H1 (cell line): ENCODE data around the gene HOXB5. TPM values are rescaled to one million over a fixed set of nuclear protein-coding genes. Genes with fewer than 3 reads are reported as not detected.

Experiments used
- CTCF ChIA-PET: fragments of 300-600 bp; sonication (Branson Sonifier 250); formaldehyde crosslinking; loops from one replicate; lab custom pipeline; 2021; ENCODE audit not compliant: partially characterized antibody; lab: Charles Lee
- POLR2A ChIA-PET: fragments of 300-600 bp; sonication (Branson Sonifier 250); formaldehyde crosslinking; loops from one replicate; lab custom pipeline; 2021; ENCODE audit warnings: inconsistent platforms; ENCODE audit not compliant: partially characterized antibody; lab: Charles Lee
- DNase-seq, 2 experiments: peaks; one replicate each; pipeline versions ENCODE4 v3.0.0 to v3.0.0-alpha.2; 2010 to 2022; ENCODE audit warnings: low spot score in 2 of 2, low read depth in 1 of 2, mixed read lengths in 1 of 2
- FAIRE-seq: peaks from 2 replicates; lab custom pipeline; 2011; peaks lifted over from hg19 to GRCh38; lab: Jason Lieb, UNC
- H2AFZ ChIP-seq: 2 replicates; pipeline ENCODE4 v1.8.1; 2012; ENCODE audit warnings: low read length, inconsistent platforms
- H2AK5ac ChIP-seq: 2 replicates; pipeline ENCODE4 v1.6.1; 2013; ENCODE audit warnings: low read depth, low read length
- H2BK120ac ChIP-seq: replicated peaks from 2 replicates; pipeline ENCODE3; 2013; ENCODE audit warnings: low read depth, low read length, inconsistent platforms
- H2BK12ac ChIP-seq: 2 replicates; pipeline ENCODE4 v1.6.1; 2013; ENCODE audit warnings: low read depth, low read length
- H2BK15ac ChIP-seq: 2 replicates; pipeline ENCODE4 v1.6.1; 2013; ENCODE audit warnings: low read length
- H2BK20ac ChIP-seq: 2 replicates; pipeline ENCODE4 v1.6.1; 2013; ENCODE audit warnings: low read length
- H2BK5ac ChIP-seq: 2 replicates; pipeline ENCODE4 v1.6.1; 2013; ENCODE audit warnings: low read depth, low read length
- H3K14ac ChIP-seq: 2 replicates; pipeline ENCODE4 v1.6.1; 2013; ENCODE audit warnings: inconsistent platforms; ENCODE audit not compliant: insufficient read length
- H3K18ac ChIP-seq: 2 replicates; pipeline ENCODE4 v1.6.1; 2013; ENCODE audit warnings: low read length; ENCODE audit errors: extremely low read depth
- H3K23ac ChIP-seq: 2 replicates; pipeline ENCODE4 v1.6.1; 2013; ENCODE audit warnings: inconsistent platforms; ENCODE audit not compliant: insufficient read length
- H3K23me2 ChIP-seq: 2 replicates; pipeline ENCODE4 v1.6.1; 2013; ENCODE audit warnings: low read depth, low read length
- H3K27ac ChIP-seq: 2 replicates; pipeline ENCODE4 v1.6.1; 2011; ENCODE audit warnings: low read depth, low read length, inconsistent platforms
- H3K27me3 ChIP-seq, 4 experiments: replicated peaks in 1 of 4; 1 replicate in 1 of 4; 2 replicates in 3 of 4; pipeline versions ENCODE4 v1.6.1 to v1.8.1; 2011 to 2013; ENCODE audit warnings: low read length in 3 of 4, mild to moderate bottlenecking in 3 of 4, inconsistent platforms in 2 of 4, mixed read lengths in 2 of 4, moderate library complexity in 1 of 4; ENCODE audit not compliant: control insufficient read depth in 3 of 4, insufficient read depth in 3 of 4; ENCODE audit errors: extremely low read depth in 1 of 4
- H3K36me3 ChIP-seq, 4 experiments: 2 replicates each; pipeline versions ENCODE4 v1.6.1 to v1.8.1; 2011 to 2013; ENCODE audit warnings: mild to moderate bottlenecking in 4 of 4, low read length in 3 of 4, moderate library complexity in 2 of 4, control low read depth in 1 of 4, inconsistent platforms in 1 of 4; ENCODE audit not compliant: insufficient read depth in 4 of 4, control insufficient read depth in 2 of 4
- H3K4ac ChIP-seq: replicated peaks from 2 replicates; pipeline ENCODE3; 2013; ENCODE audit warnings: low read length, low read depth, mixed read lengths, inconsistent platforms; ENCODE audit not compliant: insufficient read length
- H3K4me1 ChIP-seq, 4 experiments: replicated peaks in 1 of 4; 1 replicate in 1 of 4; 2 replicates in 3 of 4; pipeline versions ENCODE4 v1.6.1 to v1.8.1; 2011 to 2013; ENCODE audit warnings: low read length in 3 of 4, inconsistent platforms in 2 of 4, mixed read lengths in 1 of 4; ENCODE audit not compliant: insufficient read depth in 4 of 4, control insufficient read depth in 3 of 4
- H3K4me2 ChIP-seq, 2 experiments: 2 replicates each; pipeline versions ENCODE4 v1.6.1 to v1.8.1; 2011 to 2013; ENCODE audit warnings: low read depth in 2 of 2, low read length in 2 of 2, control low read depth in 1 of 2, inconsistent platforms in 1 of 2, mild to moderate bottlenecking in 1 of 2; ENCODE audit not compliant: insufficient read depth in 1 of 2
- H3K4me3 ChIP-seq, 4 experiments: fragments of 200-600, 300-600 bp in 1 of 4; sonication (generic), shearing (Covaris generic), sonication (Bioruptor Twin) in 1 of 4; 2 replicates each; pipeline versions ENCODE4 v1.5.1 to v1.8.1; 2011 to 2016; ENCODE audit warnings: low read length in 4 of 4, low read depth in 3 of 4, control low read depth in 2 of 4, inconsistent platforms in 2 of 4, mild to moderate bottlenecking in 2 of 4, mixed read lengths in 1 of 4, moderate library complexity in 1 of 4; ENCODE audit not compliant: insufficient read depth in 2 of 4; ENCODE audit errors: extremely low read depth in 1 of 4
- H3K56ac ChIP-seq: replicated peaks from 2 replicates; pipeline ENCODE3; 2013; ENCODE audit warnings: low read depth, mild to moderate bottlenecking, mixed read lengths, low read length, inconsistent platforms; ENCODE audit not compliant: insufficient read length
- H3K79me1 ChIP-seq: 2 replicates; pipeline ENCODE4 v1.6.1; 2013; ENCODE audit warnings: low read depth, low read length, control low read depth
- H3K79me2 ChIP-seq, 2 experiments: 2 replicates each; pipeline versions ENCODE4 v1.6.1 to v1.8.1; 2012 to 2013; ENCODE audit warnings: low read length in 2 of 2, mild to moderate bottlenecking in 2 of 2, inconsistent platforms in 1 of 2; ENCODE audit not compliant: insufficient read depth in 2 of 2, control insufficient read depth in 1 of 2
- H3K9ac ChIP-seq, 4 experiments: replicated peaks in 1 of 4; 1 replicate in 1 of 4; 2 replicates in 3 of 4; pipeline versions ENCODE4 v1.6.1 to v1.8.1; 2011 to 2013; ENCODE audit warnings: low read depth in 3 of 4, low read length in 3 of 4, control low read depth in 2 of 4, mild to moderate bottlenecking in 2 of 4, moderate library complexity in 2 of 4, inconsistent platforms in 1 of 4; ENCODE audit errors: extremely low read depth in 1 of 4
- H3K9me3 ChIP-seq, 2 experiments: 2 replicates each; pipeline versions ENCODE4 v1.6.1 to v1.8.1; 2012 to 2013; ENCODE audit warnings: mild to moderate bottlenecking in 2 of 2, moderate library complexity in 2 of 2, control low read depth in 1 of 2, inconsistent platforms in 1 of 2, low read depth in 1 of 2, low read length in 1 of 2, mixed read lengths in 1 of 2; ENCODE audit not compliant: insufficient read depth in 2 of 2
- H4K20me1 ChIP-seq, 2 experiments: replicated peaks in 1 of 2; 2 replicates each; pipeline versions ENCODE3 to v1.8.1; 2011 to 2013; ENCODE audit warnings: inconsistent platforms in 2 of 2, low read length in 2 of 2, mild to moderate bottlenecking in 1 of 2; ENCODE audit not compliant: insufficient read depth in 2 of 2, control insufficient read depth in 1 of 2
- H4K5ac ChIP-seq: 2 replicates; pipeline ENCODE4 v1.6.1; 2013; ENCODE audit warnings: low read length, low read depth, mixed read lengths, inconsistent platforms; ENCODE audit not compliant: insufficient read length
- H4K8ac ChIP-seq: 2 replicates; pipeline ENCODE4 v1.8.0; 2013; ENCODE audit warnings: mild to moderate bottlenecking, moderate library complexity, low read length, inconsistent platforms; ENCODE audit not compliant: insufficient read depth; ENCODE audit errors: extremely low read depth
- H4K91ac ChIP-seq: replicated peaks from 2 replicates; pipeline ENCODE3; 2013; ENCODE audit warnings: low read length, mixed read lengths, inconsistent platforms; ENCODE audit not compliant: insufficient read length
- ASH2L ChIP-seq: fragments of 200-600, 300-600 bp; sonication (generic); IDR thresholded peaks from one replicate; pipeline ENCODE4 v1.7.1; 2017; ENCODE audit warnings: low read length
- CBX8 ChIP-seq: fragments of 300-800, 300-1000 bp; sonication (generic); IDR thresholded peaks from 2 replicates; pipeline ENCODE4 v1.7.1; 2016; ENCODE audit warnings: low read depth, low read length, borderline replicate concordance
- CHD1 ChIP-seq: IDR thresholded peaks from 2 replicates; pipeline ENCODE4 v1.6.1; 2012; ENCODE audit warnings: low read depth, low read length, improper control_type of control experiment
- CTBP2 ChIP-seq: IDR thresholded peaks from 2 replicates; pipeline ENCODE4 v1.7.0; 2011; ENCODE audit warnings: borderline replicate concordance, mild to moderate bottlenecking, moderate library complexity, mixed read lengths, low read length; ENCODE audit not compliant: insufficient read depth, insufficient read length
- EGR1 ChIP-seq: IDR thresholded peaks from 2 replicates; pipeline ENCODE4 v1.6.1; 2011; ENCODE audit warnings: low read depth, low read length, borderline replicate concordance
- MAFK ChIP-seq: IDR thresholded peaks from 2 replicates; pipeline ENCODE4 v1.6.1; 2012; ENCODE audit warnings: low read depth, mild to moderate bottlenecking, improper control_type of control experiment, low read length
- MAX ChIP-seq: IDR thresholded peaks from 2 replicates; pipeline ENCODE4 v1.6.1; 2012; ENCODE audit warnings: inconsistent platforms
- POU5F1 ChIP-seq: IDR thresholded peaks from 2 replicates; pipeline ENCODE4 v1.6.1; 2011; ENCODE audit warnings: low read depth, mild to moderate bottlenecking, low read length, moderate library complexity
- RNF2 ChIP-seq: fragments of 200-900, 300-1000 bp; sonication (generic); IDR thresholded peaks from 2 replicates; pipeline ENCODE4 v1.7.1; 2016; ENCODE audit warnings: borderline replicate concordance, low read depth, mild to moderate bottlenecking, antibody characterized with exemption, low read length; ENCODE audit not compliant: poor library complexity, severe bottlenecking; ENCODE audit errors: missing control alignments
- SIRT6 ChIP-seq: IDR thresholded peaks from one replicate; pipeline ENCODE4 v1.7.1; 2012; ENCODE audit warnings: low read length, inconsistent platforms
- SIX5 ChIP-seq: IDR thresholded peaks from 2 replicates; pipeline ENCODE4 v1.6.1; 2011; ENCODE audit warnings: mild to moderate bottlenecking, low read depth, low read length
- SP1 ChIP-seq: IDR thresholded peaks from 2 replicates; pipeline ENCODE4 v1.6.1; 2011; ENCODE audit warnings: low read depth, low read length
- WGBS, 2 experiments: shearing (Covaris generic) in 1 of 2; methylation state at CpG; one replicate each; pipeline versions ENCODE4 v1.1.6 to v1.1.7; 2013 to 2015; ENCODE audit warnings: low lambda C conversion rate in 2 of 2, mixed read lengths in 2 of 2, inconsistent platforms in 1 of 2, low coverage in 1 of 2, missing lambda C conversion rate in 1 of 2; ENCODE audit not compliant: insufficient replicate concordance in 2 of 2, insufficient coverage in 1 of 2, insufficient read length in 1 of 2; ENCODE audit errors: extremely low coverage in 1 of 2, missing lambda C conversion rate in 1 of 2; 5-methylcytosine and 5-hydroxymethylcytosine counted together
- polyA plus RNA-seq, 7 experiments: library from polyadenylated mRNA; depleted of rRNA in 3 of 7; stranded (reverse) in 5 of 7; unstranded in 2 of 7; fragments of >200 nt in 5 of 7; fragments of 200-250 nt in 2 of 7; gene quantifications; 1 replicate in 5 of 7; 2 replicates in 1 of 7; 4 replicates in 1 of 7; pipeline versions ENCODE4 v1.2.1 to v1.2.3, GENCODE V29; 2011 to 2013; ENCODE audit warnings: missing spikeins in 2 of 7, mixed read lengths in 2 of 7
- total RNA-seq: library from RNA; stranded (reverse); fragmentation: NEBNext Ultra II Directional; extraction: Animal tissue kit (Norgen Biotek cat#: 25700); gene quantifications from 2 replicates; pipeline ENCODE4 v1.2.1, GENCODE V29; 2021

HOXB5 gene
- total and polyA plus RNA-seq, 2 of the 8 experiments (the other 6 are each of a cell fraction or from before 2014, with no cell fraction given) = not detected

- Histone ChIP-seq H4K91ac (no peak overlapping the region), H3K9me3 (no peaks in the 10 kb centered on the region), H2BK15ac (no peak overlapping the region), H3K79me2 (no peaks in the 10 kb centered on the region), H3K56ac (no peak overlapping the region), H3K27me3 (peaks cover 98 to 100% (median 99%) of the 10 kb centered on the region in 4 experiments), H2AK5ac (no peak overlapping the region), H3K9ac (no peak overlapping the region), H2BK5ac (no peak overlapping the region), H2BK120ac (no peak overlapping the region), H3K4me3 (no peak overlapping the region), H2BK12ac (no peak overlapping the region), H3K4ac (no peak overlapping the region), H3K23ac (no peak overlapping the region), H2AFZ (no peak overlapping the region), H3K23me2 (0 out of 2 replicates have a peak, but pooled peaks cover 2% of the 10 kb centered on the region), H3K4me1 (peaks cover 0 to 5% (median 1%) of the 10 kb centered on the region in 4 experiments; a peak in 3 of 7 replicates), H4K5ac (no peak overlapping the region), H3K27ac (no peak overlapping the region), H3K4me2 (no peak overlapping the region), H3K14ac (no peak overlapping the region), H2BK20ac (no peak overlapping the region), H3K36me3 (no peaks in the 10 kb centered on the region; a peak in 1 of 8 replicates), H4K20me1 (peaks cover 29 to 32% of the 10 kb centered on the region in 2 experiments), H4K8ac (no peak overlapping the region), H3K79me1 (no peaks in the 10 kb centered on the region), H3K18ac (no peak overlapping the region)
- no peak for DNase-seq
- WGBS, 2 experiments = 50% methylated on average over 20 of the region's 20 CpGs; no CpG with 5 or more reads in 1 of the 2 experiments
- FAIRE-seq = no peak
- CTCF ChIA-PET = interaction anchor here (0.5 to 2.3 kb wide), 5 partner anchors 12 to 125 kb away, joined by 3 to 8 read pairs (median 5); no protein-coding TSS in a partner anchor
- POLR2A ChIA-PET = interaction anchor here (0.8 kb wide), 1 partner anchor 9 kb away, joined by 3 read pairs; the partner anchor contains the start of gene HOXB9
- TF ChIP-seq SIX5 (no peak), ASH2L (no peak), POU5F1 (no peak), CBX8 (peak; percentile 74; the same call in 1 of the 2 replicates), CTBP2 (peak; percentile 26), RNF2 (peak; percentile 83), CHD1 (no peak), MAFK (no peak), SIRT6 (no peak), EGR1 (no peak), MAX (no peak), SP1 (no peak)
Measured at GRCh38 chr17:48634493-48635208, 41.1 kb upstream of the HOXB5 start.
